Measurements from ENCODE around the gene ARHGAP10. TPM values are rescaled to one million over a fixed set of nuclear protein-coding genes. Genes with fewer than 3 reads are reported as not detected.

The ARHGAP10 gene
- total RNA-seq, 2 experiments from 2014 or later: 3.6 to 3.8 TPM

GRCh38 chr4:148054275-148054674 lies 322.4 kb downstream of the ARHGAP10 start:
- CTCF ChIA-PET: interaction anchor here (1.3 kb wide), 1 partner anchor 9 kb away, joined by 5 read pairs; no protein-coding TSS in a partner anchor
- Mint-ChIP-seq H3K27ac (no peak overlapping the region), H3K36me3 (ENCODE audit: low read depth) (peaks cover 8% of the 10 kb centered on the region), H3K9me3 (peaks cover 13% of the 10 kb centered on the region), H3K27me3 (ENCODE audit: low read depth) (no peaks in the 10 kb centered on the region), H3K4me3 (no peak overlapping the region), H3K4me1 (ENCODE audit: low read depth) (peaks cover 71% of the 10 kb centered on the region)
- intact Hi-C loops (cut with micrococcal nuclease): loop anchor here (5.0 kb wide), 3 partner anchors 72 to 322 kb away; partner anchors contain the start of gene ARHGAP10
- peak; percentile 25 for DNase-seq

DNA sequence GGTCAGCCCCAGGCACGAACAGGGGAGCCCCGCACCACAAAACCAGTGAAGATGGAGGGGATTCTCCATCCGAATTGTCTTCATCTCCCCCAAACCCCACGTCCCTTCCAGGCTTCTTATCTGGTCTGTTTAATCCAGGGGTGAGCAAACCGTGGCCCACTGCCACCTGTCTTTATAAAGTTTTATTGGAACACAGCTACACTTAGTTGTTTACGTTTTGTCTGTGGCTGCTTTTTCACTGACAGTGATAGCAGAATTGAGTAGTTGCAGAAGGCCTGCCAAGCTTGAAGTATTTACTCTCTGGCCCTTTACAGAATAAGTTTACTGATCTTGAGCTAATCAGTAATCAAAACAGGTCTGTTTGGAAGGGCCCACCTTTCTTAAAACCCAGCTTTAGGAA lies 324.0 kb downstream of the ARHGAP10 start:
- Mint-ChIP-seq H3K36me3 (ENCODE audit: low read depth) (peaks cover 9% of the 10 kb centered on the region), H3K27me3 (ENCODE audit: low read depth) (no peaks in the 10 kb centered on the region), H3K27ac (no peak overlapping the region), H3K4me3 (no peak overlapping the region), H3K9me3 (peaks cover 13% of the 10 kb centered on the region), H3K4me1 (ENCODE audit: low read depth) (peaks cover 78% of the 10 kb centered on the region)
- CTCF ChIA-PET: interaction anchor here (1.1 to 1.6 kb wide), 2 partner anchors 9 to 11 kb away, joined by 3 to 4 read pairs; no protein-coding TSS in a partner anchor
- DNase-seq: no peak
- intact Hi-C loops (cut with micrococcal nuclease): loop anchor here (2.0 kb wide), 1 partner anchor 387 kb away; the partner anchor contains the start of gene NR3C2

- peaks cover 13% of the 10 kb centered on the region for H3K9me3 Mint-ChIP-seq
- H3K27ac Mint-ChIP-seq: no peak overlapping the region
- H3K4me3 Mint-ChIP-seq: no peak overlapping the region
- CTCF ChIA-PET: interaction anchor here (1.1 to 1.6 kb wide), 2 partner anchors 8 to 12 kb away, joined by 3 to 4 read pairs; no protein-coding TSS in a partner anchor
- no peaks in the 10 kb centered on the region for H3K27me3 Mint-ChIP-seq (ENCODE audit: low read depth)
- DNase-seq: peak; percentile 81
- intact Hi-C loops (cut with micrococcal nuclease): loop anchor here (2.0 kb wide), 1 partner anchor 386 kb away; the partner anchor contains the start of gene NR3C2
- peaks cover 9% of the 10 kb centered on the region for H3K36me3 Mint-ChIP-seq (ENCODE audit: low read depth)
- H3K4me1 Mint-ChIP-seq (ENCODE audit: low read depth): peaks cover 76% of the 10 kb centered on the region
Measured at GRCh38 chr4:148056879-148057278, 325.0 kb downstream of the ARHGAP10 start.

- Mint-ChIP-seq H3K27ac (no peak overlapping the region), H3K36me3 (ENCODE audit: low read depth) (peaks cover 9% of the 10 kb centered on the region), H3K4me1 (ENCODE audit: low read depth) (peaks cover 74% of the 10 kb centered on the region), H3K4me3 (no peak overlapping the region), H3K9me3 (peaks cover 13% of the 10 kb centered on the region), H3K27me3 (ENCODE audit: low read depth) (no peaks in the 10 kb centered on the region)
- CTCF ChIA-PET: interaction anchor here (1.6 kb wide), 1 partner anchor 12 kb away, joined by 4 read pairs; no protein-coding TSS in a partner anchor
- intact Hi-C loops (cut with micrococcal nuclease): loop anchor here (2.0 kb wide), 1 partner anchor 385 kb away; the partner anchor contains the start of gene NR3C2
- DNase-seq: no peak
Measured at GRCh38 chr4:148057516-148057915, 325.6 kb downstream of the ARHGAP10 start.

DNA sequence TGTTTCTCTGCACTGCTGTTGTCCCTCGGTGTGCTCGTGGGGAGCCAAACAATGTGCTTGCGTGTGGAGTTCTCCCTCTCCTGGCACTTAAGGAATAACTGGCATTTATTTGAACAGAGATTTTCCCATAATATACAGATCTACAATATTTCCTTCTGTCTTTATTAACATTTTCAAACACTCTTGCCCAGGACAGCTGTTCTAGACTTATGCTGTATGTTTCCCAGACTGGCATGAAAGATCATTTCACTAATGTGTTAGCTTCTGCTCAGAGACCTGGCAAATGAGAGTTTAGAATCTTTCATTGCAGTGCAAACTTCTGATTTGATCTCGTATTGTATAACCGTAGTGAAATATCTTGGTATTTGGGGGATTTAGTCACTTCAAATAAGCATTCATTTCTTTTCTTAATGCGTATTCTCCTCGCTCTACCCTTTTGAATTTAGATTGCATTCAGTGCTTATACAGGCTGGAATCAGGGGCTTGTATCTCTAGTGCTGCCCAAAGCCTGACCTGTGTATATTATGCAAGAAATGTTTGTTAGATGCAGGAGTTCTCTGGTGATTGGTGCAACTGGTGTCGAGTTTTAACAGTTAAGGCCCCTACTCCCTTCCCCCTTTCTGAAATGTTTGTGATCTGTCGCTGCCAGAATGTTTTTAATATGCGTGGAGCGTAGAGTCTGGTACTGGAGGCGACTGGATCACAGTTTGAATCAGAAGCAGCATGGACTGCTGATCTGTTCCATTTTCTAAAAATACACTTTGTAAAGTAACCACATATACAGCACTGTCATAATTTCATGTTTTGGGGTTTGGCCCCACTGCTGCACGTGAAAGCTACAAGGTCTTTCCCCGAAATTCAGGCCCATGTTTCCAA lies 326.3 kb downstream of the ARHGAP10 start:
- no peak overlapping the region for H3K27ac Mint-ChIP-seq
- peaks cover 13% of the 10 kb centered on the region for H3K9me3 Mint-ChIP-seq
- no peaks in the 10 kb centered on the region for H3K27me3 Mint-ChIP-seq (ENCODE audit: low read depth)
- intact Hi-C loops (cut with micrococcal nuclease): loop anchor here (2.0 kb wide), 1 partner anchor 385 kb away; the partner anchor contains the start of gene NR3C2
- CTCF ChIA-PET: no interaction called here
- H3K4me1 Mint-ChIP-seq (ENCODE audit: low read depth): peaks cover 67% of the 10 kb centered on the region
- H3K4me3 Mint-ChIP-seq: no peak overlapping the region
- peaks cover 9% of the 10 kb centered on the region for H3K36me3 Mint-ChIP-seq (ENCODE audit: low read depth)
- DNase-seq: no peak

- Mint-ChIP-seq H3K9me3 (peaks cover 13% of the 10 kb centered on the region), H3K4me1 (ENCODE audit: low read depth) (peaks cover 52% of the 10 kb centered on the region), H3K27ac (no peak overlapping the region), H3K4me3 (no peak overlapping the region), H3K27me3 (ENCODE audit: low read depth) (no peaks in the 10 kb centered on the region), H3K36me3 (ENCODE audit: low read depth) (peaks cover 13% of the 10 kb centered on the region)
- DNase-seq: no peak
- intact Hi-C loops (cut with micrococcal nuclease): loop anchor here (2.0 kb wide), 1 partner anchor 157 kb away; no protein-coding TSS in a partner anchor
- CTCF ChIA-PET: interaction anchor here (0.6 to 0.7 kb wide), 3 partner anchors 129 to 645 kb away, joined by 3 to 4 read pairs (median 3); no protein-coding TSS in a partner anchor
Measured at GRCh38 chr4:148059617-148060180, 327.8 kb downstream of the ARHGAP10 start.

DNA sequence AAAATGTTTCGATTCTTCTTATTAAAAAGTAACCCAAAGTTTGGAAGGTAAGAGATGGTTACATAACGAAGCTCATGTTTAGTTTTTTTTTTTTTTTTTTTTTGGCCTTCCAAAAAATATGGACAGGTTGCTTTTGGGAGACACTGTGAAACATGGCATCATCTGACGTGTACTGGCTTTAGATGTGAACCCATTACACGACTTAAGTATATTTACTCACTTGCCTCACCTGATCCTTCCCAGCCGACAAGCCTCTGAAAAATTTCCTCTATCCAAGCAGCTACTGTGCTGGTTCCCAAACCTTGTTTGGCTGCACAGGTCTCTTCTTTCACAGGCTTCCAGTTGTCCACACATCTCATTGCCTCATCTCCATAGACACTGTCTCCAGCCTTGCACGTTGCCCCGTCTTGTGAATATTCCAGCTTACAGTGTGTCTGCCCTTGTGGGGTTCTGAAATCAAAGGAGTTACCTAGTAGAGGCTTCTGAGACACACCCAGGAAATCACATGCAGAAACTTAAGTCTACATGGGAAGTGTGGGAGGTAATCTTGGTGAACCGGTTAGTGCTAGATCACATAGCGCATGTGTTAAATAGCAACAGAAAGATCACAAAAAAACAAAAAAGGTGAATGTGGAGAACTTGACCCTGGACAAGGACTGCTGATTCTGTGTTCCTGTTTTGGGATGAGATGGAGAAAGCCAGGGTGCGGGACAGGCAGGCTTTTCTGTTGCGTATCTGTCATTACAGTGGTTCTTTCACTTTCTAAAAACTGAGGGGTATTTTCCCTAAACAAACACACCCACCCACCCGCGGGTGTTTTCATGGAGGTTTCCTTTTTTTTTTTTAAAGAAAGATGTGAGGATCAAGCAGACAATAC lies 328.6 kb downstream of the ARHGAP10 start:
- no peaks in the 10 kb centered on the region for H3K27me3 Mint-ChIP-seq (ENCODE audit: low read depth)
- CTCF ChIA-PET: interaction anchor here (0.6 to 0.7 kb wide), 3 partner anchors 128 to 382 kb away, joined by 3 to 4 read pairs (median 3); no protein-coding TSS in a partner anchor
- DNase-seq: peak; percentile 28
- intact Hi-C loops (cut with micrococcal nuclease): loop anchor here (1.0 to 2.0 kb wide), 2 partner anchors 52 to 156 kb away; no protein-coding TSS in a partner anchor
- H3K4me1 Mint-ChIP-seq (ENCODE audit: low read depth): peaks cover 48% of the 10 kb centered on the region
- peaks cover 13% of the 10 kb centered on the region for H3K36me3 Mint-ChIP-seq (ENCODE audit: low read depth)
- H3K4me3 Mint-ChIP-seq: peak overlapping the region; percentile 73
- peak overlapping the region; percentile 72 for H3K27ac Mint-ChIP-seq
- H3K9me3 Mint-ChIP-seq: peaks cover 13% of the 10 kb centered on the region

DNA sequence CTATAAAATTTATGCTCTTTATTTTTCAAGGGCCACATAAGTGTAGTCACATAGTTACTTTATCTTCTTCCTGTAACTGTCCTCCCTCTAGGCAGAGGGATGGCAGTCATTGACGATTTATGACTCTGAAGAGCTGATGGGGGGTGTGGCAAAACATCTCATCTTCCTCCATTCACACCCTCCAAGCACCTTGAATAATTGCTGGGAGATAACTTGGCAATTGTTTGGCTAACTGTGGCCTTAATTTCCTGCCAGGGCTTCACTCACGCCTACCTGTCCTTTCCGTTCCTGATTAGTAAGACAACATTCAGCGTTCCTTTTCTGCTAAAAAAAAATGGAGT lies 329.2 kb downstream of the ARHGAP10 start:
- DNase-seq: peak; percentile 40
- peaks cover 13% of the 10 kb centered on the region for H3K36me3 Mint-ChIP-seq (ENCODE audit: low read depth)
- H3K9me3 Mint-ChIP-seq: peaks cover 13% of the 10 kb centered on the region
- intact Hi-C loops (cut with micrococcal nuclease): loop anchor here (1.0 to 2.0 kb wide), 2 partner anchors 51 to 156 kb away; no protein-coding TSS in a partner anchor
- no peaks in the 10 kb centered on the region for H3K27me3 Mint-ChIP-seq (ENCODE audit: low read depth)
- peaks cover 44% of the 10 kb centered on the region for H3K4me1 Mint-ChIP-seq (ENCODE audit: low read depth)
- CTCF ChIA-PET: interaction anchor here (0.6 kb wide), 1 partner anchor 246 kb away, joined by 3 read pairs; no protein-coding TSS in a partner anchor
- H3K27ac Mint-ChIP-seq: peak overlapping the region; percentile 72
- peak overlapping the region; percentile 73 for H3K4me3 Mint-ChIP-seq

- Mint-ChIP-seq H3K27me3 (ENCODE audit: low read depth) (no peaks in the 10 kb centered on the region), H3K36me3 (ENCODE audit: low read depth) (peaks cover 13% of the 10 kb centered on the region), H3K4me3 (no peak overlapping the region), H3K27ac (no peak overlapping the region), H3K9me3 (peaks cover 13% of the 10 kb centered on the region), H3K4me1 (ENCODE audit: low read depth) (peaks cover 40% of the 10 kb centered on the region)
- CTCF ChIA-PET: no interaction called here
- intact Hi-C loops (cut with micrococcal nuclease): loop anchor here (1.0 to 2.0 kb wide), 2 partner anchors 51 to 155 kb away; no protein-coding TSS in a partner anchor
- DNase-seq: no peak
Measured at GRCh38 chr4:148061795-148062194, 329.9 kb downstream of the ARHGAP10 start.

GRCh38 chr4:148062301-148062950 lies 330.5 kb downstream of the ARHGAP10 start:
- no peak for DNase-seq
- no peaks in the 10 kb centered on the region for H3K27me3 Mint-ChIP-seq (ENCODE audit: low read depth)
- peaks cover 34% of the 10 kb centered on the region for H3K4me1 Mint-ChIP-seq (ENCODE audit: low read depth)
- H3K4me3 Mint-ChIP-seq: no peak overlapping the region
- H3K9me3 Mint-ChIP-seq: peaks cover 13% of the 10 kb centered on the region
- intact Hi-C loops (cut with micrococcal nuclease): no loop called here
- CTCF ChIA-PET: no interaction called here
- peaks cover 11% of the 10 kb centered on the region for H3K36me3 Mint-ChIP-seq (ENCODE audit: low read depth)
- H3K27ac Mint-ChIP-seq: no peak overlapping the region

GRCh38 chr4:148064451-148064850 lies 332.6 kb downstream of the ARHGAP10 start:
- H3K9me3 Mint-ChIP-seq: no peaks in the 10 kb centered on the region
- intact Hi-C loops (cut with micrococcal nuclease): no loop called here
- CTCF ChIA-PET: interaction anchor here (0.7 kb wide), 1 partner anchor 8 kb away, joined by 3 read pairs; no protein-coding TSS in a partner anchor
- H3K27me3 Mint-ChIP-seq (ENCODE audit: low read depth): no peaks in the 10 kb centered on the region
- H3K4me3 Mint-ChIP-seq: no peak overlapping the region
- H3K36me3 Mint-ChIP-seq (ENCODE audit: low read depth): peaks cover 6% of the 10 kb centered on the region
- peaks cover 22% of the 10 kb centered on the region for H3K4me1 Mint-ChIP-seq (ENCODE audit: low read depth)
- no peak for DNase-seq
- no peak overlapping the region for H3K27ac Mint-ChIP-seq
